ENCODE data around the gene FBN1.

Gene FBN1

GRCh38 chr15:48556159-48556897 lies 89.2 kb downstream of the FBN1 start:
- TF ChIP-seq GATA1 (IDR thresholded peaks at IDR 0.05; ENCODE audit: low read depth, low read length), result no peak
- no peak for TF ChIP-seq POLR2A (IDR thresholded peaks at IDR 0.05; ENCODE audit: low read length)
- DNase-seq, result peak in 1 of 2 experiments; percentile 33

DNA sequence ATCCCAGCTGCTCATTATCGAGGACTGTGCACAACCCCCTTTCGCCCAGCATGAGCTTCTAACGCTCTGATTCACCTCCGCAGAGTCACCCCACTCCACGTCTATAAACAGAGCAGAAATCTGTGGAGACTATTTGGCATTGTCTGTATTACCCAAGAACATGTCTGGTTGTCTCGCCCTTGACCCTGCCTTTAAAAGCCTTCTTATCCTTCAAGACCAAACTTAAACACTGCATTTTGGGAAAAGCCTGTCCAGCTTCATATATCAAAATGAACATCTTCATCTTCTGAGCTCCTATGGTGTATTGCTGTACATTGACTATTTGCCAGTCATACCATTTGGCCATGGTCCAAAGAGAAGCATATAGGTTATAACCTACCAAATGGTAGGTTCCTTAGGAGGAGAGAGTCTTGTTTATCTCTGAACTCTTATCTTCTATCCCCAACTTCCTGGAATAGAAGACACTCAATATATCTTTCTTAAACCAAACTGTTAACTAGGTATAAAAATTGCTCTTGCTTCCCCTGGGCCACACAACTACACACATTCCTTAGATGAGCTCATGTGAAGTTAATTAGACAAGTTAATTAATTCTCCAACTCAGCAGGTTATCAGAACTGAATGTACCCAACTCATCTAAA lies 90.1 kb downstream of the FBN1 start:
- no peak for TF ChIP-seq GATA1 (IDR thresholded peaks at IDR 0.05; ENCODE audit: low read depth, low read length)
- TF ChIP-seq POLR2A (IDR thresholded peaks at IDR 0.05; ENCODE audit: low read length), result no peak
- DNase-seq, result peak; percentile 85 to 88

DNA sequence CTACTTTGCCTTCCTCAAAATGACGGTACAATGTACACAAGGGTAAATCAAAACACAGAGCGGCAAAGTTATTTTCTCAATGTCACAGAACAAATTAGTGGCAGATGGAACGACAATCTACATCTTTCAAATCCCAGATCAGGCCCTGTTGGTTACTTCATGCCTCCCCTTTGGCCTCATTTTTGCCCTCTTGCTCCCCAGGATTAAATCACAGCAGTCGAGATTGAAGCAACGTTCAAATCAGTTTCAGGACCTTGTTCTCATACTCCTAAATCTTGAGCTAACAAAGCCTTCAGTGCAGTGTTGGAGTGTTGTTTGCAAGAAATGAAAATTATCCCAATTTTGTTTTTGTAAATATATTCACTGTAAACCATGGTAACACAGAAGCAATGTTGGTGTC lies 91.4 kb downstream of the FBN1 start:
- DNase-seq, result no peak
- no peak for TF ChIP-seq POLR2A (IDR thresholded peaks at IDR 0.05; ENCODE audit: low read length)
- TF ChIP-seq GATA1 (IDR thresholded peaks at IDR 0.05; ENCODE audit: low read depth, low read length), result no peak

DNA sequence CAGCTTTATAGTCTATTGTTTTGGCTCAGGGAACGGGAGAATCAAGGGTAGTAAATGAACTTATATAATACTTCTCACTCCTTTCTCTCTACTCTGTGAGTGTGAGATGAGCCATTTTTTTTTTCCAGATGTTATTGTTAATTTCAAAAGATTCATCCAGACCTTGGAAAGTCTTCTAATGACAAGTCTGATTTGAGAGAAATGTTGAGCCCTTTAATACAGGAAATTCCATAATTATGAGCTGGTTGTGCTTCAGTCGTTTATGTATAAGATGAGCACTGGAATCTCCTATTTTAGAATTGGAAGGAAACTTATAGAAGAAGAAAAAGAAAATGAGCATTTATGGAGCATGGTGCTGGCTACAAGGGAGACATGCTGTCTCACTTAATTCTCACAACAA lies 92.0 kb downstream of the FBN1 start:
- TF ChIP-seq GATA1 (IDR thresholded peaks at IDR 0.05; ENCODE audit: low read depth, low read length) (no peak), POLR2A (IDR thresholded peaks at IDR 0.05; ENCODE audit: low read length) (no peak)
- no peak for DNase-seq

DNA sequence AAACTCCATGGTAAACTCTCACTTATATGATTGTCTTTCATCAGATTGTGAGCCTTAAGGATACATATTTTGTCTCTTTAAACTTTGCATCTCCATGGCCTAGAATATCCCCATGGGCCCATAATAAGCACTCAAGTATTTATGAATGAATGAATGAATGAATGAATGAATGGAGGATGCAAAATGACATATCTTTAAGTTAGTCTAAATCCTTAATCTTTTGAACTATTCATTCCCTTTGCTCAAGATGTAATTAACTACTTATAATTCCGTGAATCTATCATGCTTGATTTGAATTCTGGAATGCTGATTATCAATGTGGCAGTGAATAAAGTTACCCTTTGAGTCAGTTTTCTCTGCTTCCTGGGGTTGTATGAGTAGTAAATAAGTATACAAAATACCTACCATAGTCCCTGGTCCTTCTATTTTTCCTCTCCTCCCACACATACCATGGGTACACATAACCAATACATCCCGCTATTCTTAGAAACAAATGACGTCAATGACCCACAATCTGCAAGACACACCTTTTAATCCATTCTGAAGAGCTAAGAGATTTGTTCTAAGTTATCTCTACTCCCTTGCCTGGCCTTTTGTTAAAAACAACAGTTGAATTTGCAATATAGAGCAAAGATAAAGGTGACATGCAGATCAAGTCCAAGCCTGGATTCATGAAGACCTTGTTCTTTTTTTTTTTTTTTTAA lies 94.5 kb downstream of the FBN1 start:
- TF ChIP-seq GATA1 (IDR thresholded peaks at IDR 0.05; ENCODE audit: low read depth, low read length) (no peak), POLR2A (IDR thresholded peaks at IDR 0.05; ENCODE audit: low read length) (no peak)
- peak in 1 of 2 experiments; percentile 7 for DNase-seq

DNA sequence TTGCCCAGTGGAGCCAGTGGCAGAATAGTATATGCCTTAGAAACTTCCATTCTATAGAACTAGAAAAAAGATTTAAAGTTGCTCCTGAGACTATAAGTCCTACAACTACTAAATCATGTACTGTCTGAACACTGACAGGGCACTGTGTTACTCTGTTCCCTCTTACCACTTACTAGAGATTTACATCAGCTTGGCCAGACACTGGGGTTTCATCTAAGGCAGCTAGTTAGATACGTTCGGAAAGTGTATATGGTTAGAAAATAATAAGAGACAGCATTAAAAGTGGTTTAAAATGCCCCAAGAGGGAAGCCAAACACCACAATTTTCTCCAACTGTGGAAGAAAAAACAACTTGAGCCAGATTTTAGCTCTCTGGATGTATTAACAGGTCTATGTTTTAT lies 97.1 kb downstream of the FBN1 start:
- DNase-seq, result no peak
- TF ChIP-seq GATA1 (IDR thresholded peaks at IDR 0.05; ENCODE audit: low read depth, low read length) (no peak), POLR2A (IDR thresholded peaks at IDR 0.05; ENCODE audit: low read length) (no peak)

DNA sequence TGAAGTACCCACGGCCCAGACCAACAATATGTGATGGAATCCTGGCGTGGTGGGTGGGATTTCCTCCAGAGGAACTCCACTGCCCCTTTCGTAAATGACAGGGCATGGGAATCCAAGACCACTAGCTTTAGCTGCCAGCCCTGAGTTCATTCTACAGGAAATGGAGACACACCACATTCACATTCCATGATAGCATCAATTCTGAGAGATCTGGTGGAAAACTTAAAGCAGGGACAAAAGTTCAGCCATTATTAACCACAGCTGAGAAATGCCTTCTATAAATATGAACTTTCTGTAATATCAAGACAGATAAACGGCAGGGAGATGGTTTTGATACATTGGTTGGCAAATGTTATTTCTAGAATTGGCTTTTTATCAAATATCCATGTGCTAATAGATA lies 98.2 kb downstream of the FBN1 start:
- DNase-seq, result no peak
- no peak for TF ChIP-seq POLR2A (IDR thresholded peaks at IDR 0.05; ENCODE audit: low read length)
- no peak for TF ChIP-seq GATA1 (IDR thresholded peaks at IDR 0.05; ENCODE audit: low read depth, low read length)

GRCh38 chr15:48546296-48546695 lies 99.2 kb downstream of the FBN1 start:
- DNase-seq, result no peak
- TF ChIP-seq POLR2A (IDR thresholded peaks at IDR 0.05; ENCODE audit: low read length), result no peak

GRCh38 chr15:48544778-48545177 lies 100.7 kb downstream of the FBN1 start:
- TF ChIP-seq POLR2A (IDR thresholded peaks at IDR 0.05; ENCODE audit: low read length) (no peak), GATA1 (IDR thresholded peaks at IDR 0.05; ENCODE audit: low read depth, low read length) (no peak)
- DNase-seq, result no peak

DNA sequence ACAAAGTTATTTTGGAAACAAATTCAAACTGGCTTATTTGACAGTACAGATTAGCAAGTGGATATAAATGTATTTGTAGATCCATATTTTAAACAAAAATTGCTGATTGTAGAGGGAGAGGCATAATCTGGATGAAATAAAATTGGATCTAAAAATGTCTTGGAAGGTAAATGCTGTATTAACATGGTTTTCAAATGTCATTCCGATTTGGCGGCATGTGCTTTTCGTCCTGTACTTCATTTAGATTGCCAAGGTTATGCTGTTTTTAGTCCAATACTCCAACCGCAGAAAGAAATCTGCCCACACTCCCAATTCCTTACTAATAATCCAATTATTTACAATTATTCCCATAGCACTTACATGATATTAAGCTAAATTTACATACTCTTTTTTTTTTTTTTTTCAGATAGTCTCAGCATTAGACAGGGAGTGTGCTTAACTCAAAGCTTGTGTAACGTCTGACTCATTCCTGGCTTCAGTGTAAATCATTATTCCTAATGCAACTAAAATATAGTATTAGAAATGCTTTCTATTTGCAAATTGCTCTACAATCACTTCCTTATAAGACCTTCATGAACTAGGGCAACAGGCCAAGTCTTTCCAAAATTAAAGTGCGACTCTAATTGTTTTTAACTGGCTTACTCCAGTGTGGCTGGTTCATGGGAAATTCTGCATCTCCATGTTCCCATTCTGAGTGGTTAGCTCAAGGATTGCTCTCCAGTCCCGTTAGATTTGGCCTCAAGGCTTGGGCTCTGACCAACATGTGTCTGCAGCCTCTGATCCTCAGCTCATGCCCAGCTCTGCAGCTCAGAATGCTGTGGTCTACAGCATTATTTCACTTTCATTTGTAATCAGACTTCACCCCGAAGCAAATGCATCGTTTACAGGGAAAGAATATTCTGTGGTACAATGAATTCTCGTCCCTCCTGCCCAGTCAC lies 103.9 kb downstream of the FBN1 start:
- no peak for DNase-seq
- no peak for TF ChIP-seq POLR2A (IDR thresholded peaks at IDR 0.05; ENCODE audit: low read length)

DNA sequence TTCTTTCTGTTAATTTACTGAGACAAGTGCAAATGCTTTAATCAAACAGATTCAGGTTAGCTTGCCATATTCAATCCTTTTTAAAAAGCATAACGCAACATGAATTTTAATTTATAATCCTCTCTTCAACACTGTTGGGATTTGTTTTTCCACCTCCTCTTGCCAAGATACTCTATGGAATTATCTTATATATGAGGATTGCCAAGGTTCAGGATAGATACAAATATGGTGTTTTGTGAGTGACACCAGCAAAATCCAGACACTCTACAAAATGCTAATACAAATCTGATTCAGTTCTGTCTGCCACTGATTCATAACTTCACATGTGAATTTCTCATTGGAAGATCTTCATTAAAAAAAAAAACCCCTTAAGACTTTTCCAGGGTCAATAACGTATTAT lies 104.8 kb downstream of the FBN1 start:
- no peak for DNase-seq
- TF ChIP-seq POLR2A (IDR thresholded peaks at IDR 0.05; ENCODE audit: low read length) (no peak), GATA1 (IDR thresholded peaks at IDR 0.05; ENCODE audit: low read depth, low read length) (no peak)

- TF ChIP-seq GATA1 (IDR thresholded peaks at IDR 0.05; ENCODE audit: low read depth, low read length) (no peak), POLR2A (IDR thresholded peaks at IDR 0.05; ENCODE audit: low read length) (no peak)
Observed at GRCh38 chr15:48538941-48539340, 106.6 kb downstream of the FBN1 start.

GRCh38 chr15:48537271-48538113 lies 108.0 kb downstream of the FBN1 start:
- no peak for DNase-seq

More at GRCh38 chr15:48538941-48539340, 106.6 kb downstream of the FBN1 start:
- no peak for DNase-seq

More at GRCh38 chr15:48537271-48538113, 108.0 kb downstream of the FBN1 start:
- no peak for TF ChIP-seq GATA1 (IDR thresholded peaks at IDR 0.05; ENCODE audit: low read depth, low read length)
- no peak for TF ChIP-seq POLR2A (IDR thresholded peaks at IDR 0.05; ENCODE audit: low read length)
